Transverse colon (tissue), 3 donors: ENCODE measurements around the gene RACK1.

Experiments used
- POLR2A ChIP-seq: fragments of 450-650 bp; IDR thresholded peaks from one replicate; pipeline ENCODE4 v1.6.1; 2016; ENCODE audit warnings: antibody characterized with exemption, mild to moderate bottlenecking, moderate library complexity
- POLR2AphosphoS5 ChIP-seq, 3 donors: sonication (generic); formaldehyde crosslinking; IDR thresholded peaks; one replicate each; pipeline ENCODE4 v1.6.1; 2016; ENCODE audit warnings: antibody characterized with exemption in 3 of 3

DNA sequence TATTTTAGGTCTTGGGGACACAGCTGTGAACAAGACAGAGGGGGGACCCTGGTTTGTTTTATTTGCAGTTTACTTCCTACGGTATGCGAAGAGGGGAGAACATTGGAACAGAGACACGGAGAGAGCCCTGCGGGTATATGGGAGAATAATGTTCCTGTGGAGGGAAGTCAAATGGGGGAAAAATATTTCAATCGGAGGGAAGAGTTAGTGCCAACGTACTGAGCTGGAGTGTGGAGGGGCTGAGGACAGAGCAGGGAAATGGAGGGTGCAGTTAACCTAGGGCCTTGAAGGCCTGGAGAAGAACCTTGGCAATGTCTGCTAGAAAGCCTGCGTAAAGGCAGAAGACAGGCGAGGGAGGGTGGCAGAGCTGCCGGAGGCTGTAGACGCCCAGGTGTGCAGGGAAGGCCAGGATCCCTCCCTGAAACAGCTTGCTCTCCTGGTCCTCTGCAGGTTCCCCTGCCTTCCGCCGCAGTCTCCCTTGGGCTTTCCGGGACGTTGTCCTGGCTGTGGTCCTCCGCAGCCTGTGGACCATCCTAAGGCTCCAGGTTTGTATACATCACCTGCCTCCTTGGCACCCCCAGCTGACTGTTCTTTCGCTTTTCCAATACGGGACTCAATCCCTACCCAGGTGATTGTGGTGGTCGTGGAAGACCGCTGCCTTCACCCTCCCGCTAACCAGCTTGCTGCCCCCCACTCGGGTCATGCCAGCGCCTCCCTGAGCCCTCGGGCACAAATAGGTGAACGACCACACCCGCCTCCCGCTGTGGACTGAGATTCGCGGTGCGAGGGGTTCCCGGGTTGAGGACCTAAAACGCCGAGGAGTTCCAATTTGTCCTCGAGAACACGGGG is 1.9 kb upstream of the RACK1 start:
- TF ChIP-seq POLR2AphosphoS5 (IDR thresholded peaks at IDR 0.05): no peak
- TF ChIP-seq POLR2A: no peak
